HL-60 (cell line): ENCODE measurements around the gene P2RX1.

Experiments used
- DNase-seq, 2 experiments: peaks; one replicate each; pipeline ENCODE4 v3.0.0-alpha.2; 2010 to 2020; ENCODE audit warnings: low read depth in 1 of 2, low spot score in 1 of 2
- H3K27ac ChIP-seq: fragments of 250-450 bp; sonication (Bioruptor Pico); replicated peaks from 2 replicates; pipeline ENCODE4 v1.5.1; 2020; ENCODE audit warnings: mild to moderate bottlenecking, moderate library complexity
- H3K27me3 ChIP-seq: fragments of 250-450 bp; sonication (Bioruptor Pico); 2 replicates; pipeline ENCODE4 v1.5.1; 2021; ENCODE audit warnings: mild to moderate bottlenecking, moderate library complexity; ENCODE audit not compliant: insufficient read depth, poor library complexity, severe bottlenecking
- H3K4me3 ChIP-seq: replicated peaks from 2 replicates; pipeline ENCODE4 v1.5.1; 2011; ENCODE audit warnings: mild to moderate bottlenecking, control low read depth, low read length; ENCODE audit not compliant: insufficient read depth
- CTCF ChIP-seq: IDR thresholded peaks from one replicate; pipeline ENCODE4 v1.5.1; 2011; ENCODE audit warnings: low read length, control low read depth, inconsistent platforms; ENCODE audit not compliant: insufficient read depth
- GABPA ChIP-seq: IDR thresholded peaks from 2 replicates; pipeline ENCODE4 v1.6.1; 2012; ENCODE audit warnings: low read depth
- POLR2AphosphoS5 ChIP-seq: IDR thresholded peaks from 2 replicates; pipeline ENCODE4 v1.6.1; 2012; ENCODE audit warnings: low read depth
- REST ChIP-seq: IDR thresholded peaks from 2 replicates; pipeline ENCODE4 v1.6.1; 2012; ENCODE audit warnings: low read depth; ENCODE audit not compliant: insufficient replicate concordance
- SPI1 ChIP-seq: IDR thresholded peaks from 2 replicates; pipeline ENCODE4 v1.6.1; 2012; ENCODE audit warnings: low read depth, mild to moderate bottlenecking, borderline replicate concordance

P2RX1 gene

GRCh38 chr17:3919123-3919624 lies 2.9 kb upstream of the P2RX1 start:
- no peak overlapping the region for H3K4me3 ChIP-seq
- peak overlapping the region; percentile 44 for H3K27ac ChIP-seq
- no peak for DNase-seq
- no peak for TF ChIP-seq CTCF
- no peak for TF ChIP-seq GABPA
- TF ChIP-seq REST, result no peak
- no peak for TF ChIP-seq SPI1
- TF ChIP-seq POLR2AphosphoS5, result no peak
- no peaks in the 10 kb centered on the region for H3K27me3 ChIP-seq

DNA sequence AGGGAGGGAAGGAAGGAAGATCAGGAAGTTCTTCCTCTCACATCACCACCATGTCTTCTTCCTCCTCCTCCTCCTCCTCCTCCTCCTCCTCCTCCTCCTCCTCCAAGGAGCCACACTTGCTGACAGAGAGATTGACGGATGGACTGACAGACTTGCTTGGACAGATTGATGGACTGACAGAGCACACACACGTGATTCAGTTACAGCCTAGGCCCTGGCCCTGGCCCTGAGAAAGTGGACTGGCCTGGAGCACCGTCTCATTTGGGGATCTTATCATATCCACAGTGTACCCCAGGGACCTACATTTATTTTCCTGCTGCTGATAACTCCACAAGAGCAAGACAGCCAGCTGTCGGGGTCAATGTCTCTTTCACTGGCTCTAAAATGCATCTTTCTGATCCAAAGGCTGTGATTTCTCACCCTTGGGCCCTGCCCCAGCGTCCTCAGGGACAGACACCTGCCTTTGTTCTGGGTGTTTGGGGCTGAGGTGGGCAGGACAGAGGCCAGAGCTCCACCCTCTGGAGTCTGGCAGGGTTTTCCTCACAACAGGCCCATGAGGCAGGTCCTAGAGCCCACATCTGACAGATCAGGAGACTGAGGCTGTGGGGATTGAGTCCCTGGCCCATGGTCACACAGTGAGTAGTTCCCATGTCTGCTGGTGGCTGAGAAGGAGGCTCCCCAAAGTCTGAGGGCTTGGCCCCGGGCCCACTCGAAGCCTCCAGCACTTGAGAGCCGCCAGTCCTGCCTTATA lies 2.3 kb upstream of the P2RX1 start:
- DNase-seq, result no peak
- H3K27me3 ChIP-seq, result no peaks in the 10 kb centered on the region
- H3K4me3 ChIP-seq, result no peak overlapping the region
- H3K27ac ChIP-seq, result peak overlapping the region; percentile 44
- no peak for TF ChIP-seq CTCF
- no peak for TF ChIP-seq GABPA
- TF ChIP-seq SPI1, result no peak
- TF ChIP-seq POLR2AphosphoS5, result no peak
- no peak for TF ChIP-seq REST

DNA sequence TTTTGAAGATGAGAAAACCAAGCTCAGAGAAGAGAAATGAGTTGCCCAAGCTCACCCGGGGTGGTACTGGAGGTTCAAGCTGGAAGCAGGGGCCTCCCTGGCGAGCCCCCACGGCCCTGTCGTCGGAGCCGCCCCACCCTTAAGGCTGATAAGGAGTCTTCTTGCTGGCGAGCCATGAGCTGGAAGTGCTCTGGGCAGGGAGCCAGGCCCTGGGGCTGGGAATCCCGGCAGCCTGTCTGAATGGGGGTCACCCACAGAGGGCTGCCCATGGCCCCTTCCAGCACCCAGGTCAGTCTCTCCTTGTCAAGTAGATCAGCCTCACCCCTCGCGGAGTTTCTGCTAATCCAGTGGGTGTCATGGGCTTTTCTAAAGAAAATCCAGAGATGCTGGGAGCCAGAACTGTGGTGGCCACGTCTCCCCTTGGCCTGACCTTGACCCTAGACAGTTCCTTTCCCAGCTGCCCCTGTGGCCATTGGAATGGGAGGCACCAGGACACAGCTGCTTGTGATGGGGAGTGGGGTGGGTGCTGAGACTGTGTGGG lies 1.2 kb upstream of the P2RX1 start:
- no peak overlapping the region for H3K4me3 ChIP-seq
- peak in 1 of 2 experiments; percentile 76 for DNase-seq
- no peaks in the 10 kb centered on the region for H3K27me3 ChIP-seq
- H3K27ac ChIP-seq, result peak overlapping the region; percentile 97
- no peak for TF ChIP-seq SPI1

- Histone ChIP-seq H3K27me3 (no peaks in the 10 kb centered on the region), H3K27ac (peak overlapping the region; percentile 97), H3K4me3 (peak overlapping the region; percentile 75)
- DNase-seq, result peak in 1 of 2 experiments; percentile 74
- TF ChIP-seq CTCF (no peak), SPI1 (no peak), REST (no peak), POLR2AphosphoS5 (no peak; the same call in 1 of the 2 replicates), GABPA (no peak)
Measured at GRCh38 chr17:3916825-3917224, 560 bp upstream of the P2RX1 start.
